ENCODE measurements around the gene PTTG1IP. TPM values are rescaled to one million over a fixed set of nuclear protein-coding genes. Genes with fewer than 3 reads are reported as not detected.

Gene PTTG1IP
- total and polyA plus RNA-seq, 3 experiments from 2014 or later = 48.2 to 69.8 (median 50.8) TPM

DNA sequence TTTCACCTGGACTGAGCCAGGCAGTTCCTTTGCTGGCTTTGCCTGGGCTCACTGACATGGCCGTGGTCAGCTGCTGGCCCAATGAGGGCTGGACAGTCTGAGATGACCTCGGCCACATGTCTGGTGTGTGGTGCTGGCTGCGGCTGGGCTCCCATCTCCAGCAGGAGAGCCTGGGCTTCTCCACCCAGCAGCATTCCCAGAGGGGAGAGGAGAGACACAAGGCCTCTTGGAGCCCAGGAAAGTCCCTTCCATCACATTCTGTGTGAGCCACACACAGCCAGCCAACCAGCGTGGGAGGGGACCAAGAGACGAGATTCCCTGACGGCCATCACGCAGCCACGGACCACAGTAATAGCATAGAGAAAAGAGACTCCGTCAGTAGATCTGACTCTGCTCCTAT lies 34.5 kb downstream of the PTTG1IP start:
- POLR2A ChIA-PET = no interaction called here
- Mint-ChIP-seq H3K4me1 (no peaks in the 10 kb centered on the region), H3K9me3 (no peaks in the 10 kb centered on the region), H3K27me3 (peaks cover 2 to 20% of the 10 kb centered on the region in 2 donors), H3K27ac (peak overlapping the region in 1 of 8 donors; percentile 66), H3K36me3 (no peaks in the 10 kb centered on the region), H3K4me3 (no peak overlapping the region)
- Histone ChIP-seq H3K9me3 (ENCODE audit: low read length) (no peaks in the 10 kb centered on the region), H3K4me1 (ENCODE audit: insufficient read depth, low read length) (no peaks in the 10 kb centered on the region), H3K27me3 (ENCODE audit: insufficient read depth, low read length, poor library complexity, severe bottlenecking) (no peaks in the 10 kb centered on the region), H3K27ac (ENCODE audit: low read depth, low read length) (no peak overlapping the region), H3K4me3 (ENCODE audit: low read length) (no peak overlapping the region), H3K36me3 (ENCODE audit: insufficient read depth, low read length) (no peaks in the 10 kb centered on the region)
- CTCF ChIA-PET = no interaction called here
- DNase-seq = no peak

GRCh38 chr21:44838039-44838895 lies 35.2 kb downstream of the PTTG1IP start:
- H3K4me1 Mint-ChIP-seq = no peaks in the 10 kb centered on the region

GRCh38 chr21:44837537-44837936 lies 36.0 kb downstream of the PTTG1IP start:
- DNase-seq = no peak
- H3K27me3 ChIP-seq (ENCODE audit: insufficient read depth, low read length, poor library complexity, severe bottlenecking) = no peaks in the 10 kb centered on the region
- H3K36me3 Mint-ChIP-seq = no peaks in the 10 kb centered on the region
- H3K9me3 ChIP-seq (ENCODE audit: low read length) = no peaks in the 10 kb centered on the region
- H3K4me1 ChIP-seq (ENCODE audit: insufficient read depth, low read length) = no peaks in the 10 kb centered on the region
- CTCF ChIA-PET = no interaction called here
- no peak overlapping the region for H3K4me3 ChIP-seq (ENCODE audit: low read length)
- H3K27ac Mint-ChIP-seq = no peak overlapping the region
- no peak overlapping the region for H3K4me3 Mint-ChIP-seq
- peaks cover 2 to 20% of the 10 kb centered on the region in 2 donors for H3K27me3 Mint-ChIP-seq
- no peaks in the 10 kb centered on the region for H3K36me3 ChIP-seq (ENCODE audit: insufficient read depth, low read length)
- H3K4me1 Mint-ChIP-seq = no peaks in the 10 kb centered on the region
- H3K9me3 Mint-ChIP-seq = no peaks in the 10 kb centered on the region
- POLR2A ChIA-PET = no interaction called here
- no peak overlapping the region for H3K27ac ChIP-seq (ENCODE audit: low read depth, low read length)

More at GRCh38 chr21:44838039-44838895, 35.2 kb downstream of the PTTG1IP start:
- H3K36me3 Mint-ChIP-seq = no peaks in the 10 kb centered on the region
- H3K4me1 ChIP-seq (ENCODE audit: insufficient read depth, low read length) = no peaks in the 10 kb centered on the region
- POLR2A ChIA-PET = no interaction called here
- H3K4me3 ChIP-seq (ENCODE audit: low read length) = no peak overlapping the region
- CTCF ChIA-PET = no interaction called here
- H3K36me3 ChIP-seq (ENCODE audit: insufficient read depth, low read length) = no peaks in the 10 kb centered on the region
- H3K4me3 Mint-ChIP-seq = no peak overlapping the region
- no peaks in the 10 kb centered on the region for H3K27me3 ChIP-seq (ENCODE audit: insufficient read depth, low read length, poor library complexity, severe bottlenecking)
- H3K27ac ChIP-seq (ENCODE audit: low read depth, low read length) = no peak overlapping the region
- H3K27me3 Mint-ChIP-seq = peaks cover 2 to 20% of the 10 kb centered on the region in 2 donors
- H3K9me3 ChIP-seq (ENCODE audit: low read length) = no peaks in the 10 kb centered on the region
- no peaks in the 10 kb centered on the region for H3K9me3 Mint-ChIP-seq
- DNase-seq = no peak
- H3K27ac Mint-ChIP-seq = no peak overlapping the region

DNA sequence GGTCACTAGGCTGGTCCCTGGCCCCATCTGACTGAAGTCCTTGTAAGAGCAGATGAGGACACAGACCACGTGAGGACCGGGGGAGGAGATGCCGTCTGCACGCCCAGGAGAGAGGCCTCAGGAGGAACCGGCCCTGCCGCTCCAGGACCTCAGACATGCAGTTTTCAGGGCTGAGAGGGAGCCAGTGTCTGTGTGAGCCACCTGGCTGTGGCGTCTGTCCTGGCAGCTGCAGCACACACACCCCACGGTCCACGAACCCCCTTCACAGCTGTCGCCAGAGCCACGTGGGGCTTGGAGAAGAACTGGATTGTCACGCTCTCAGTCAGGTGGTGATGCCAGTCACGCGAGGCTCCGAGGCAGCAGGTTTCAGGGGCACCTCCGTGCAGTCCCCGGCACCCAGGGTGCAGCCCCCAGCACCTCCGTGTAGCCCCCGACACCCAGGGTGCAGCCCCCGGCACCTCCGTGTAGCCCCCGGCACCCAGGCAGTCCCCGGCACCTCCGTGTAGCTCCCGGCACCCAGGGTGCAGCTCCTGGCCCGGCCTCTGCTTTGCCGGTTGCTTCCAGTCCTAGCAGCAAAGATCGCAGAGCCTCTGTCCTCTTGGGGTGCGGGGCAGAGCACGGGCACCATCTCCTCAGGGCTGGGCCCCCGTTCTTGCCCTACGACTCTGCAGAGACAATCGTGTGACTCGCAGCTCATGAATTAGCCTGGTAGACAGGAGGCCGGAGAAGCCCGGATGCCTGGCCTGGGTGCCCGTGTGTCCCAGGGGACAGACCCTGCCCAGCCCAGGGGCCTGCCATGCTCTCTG lies 36.6 kb downstream of the PTTG1IP start:
- ChIA-PET CTCF (no interaction called here), POLR2A (no interaction called here)
- Histone ChIP-seq H3K9me3 (ENCODE audit: low read length) (no peaks in the 10 kb centered on the region), H3K4me3 (ENCODE audit: low read length) (no peak overlapping the region), H3K36me3 (ENCODE audit: insufficient read depth, low read length) (no peaks in the 10 kb centered on the region), H3K4me1 (ENCODE audit: insufficient read depth, low read length) (no peaks in the 10 kb centered on the region), H3K27ac (ENCODE audit: low read depth, low read length) (no peak overlapping the region), H3K27me3 (ENCODE audit: insufficient read depth, low read length, poor library complexity, severe bottlenecking) (no peaks in the 10 kb centered on the region)
- H3K9me3 Mint-ChIP-seq = no peaks in the 10 kb centered on the region
- H3K27ac Mint-ChIP-seq = no peak overlapping the region
- no peaks in the 10 kb centered on the region for H3K4me1 Mint-ChIP-seq
- no peak for DNase-seq
- H3K36me3 Mint-ChIP-seq = no peaks in the 10 kb centered on the region
- H3K4me3 Mint-ChIP-seq = no peak overlapping the region
- H3K27me3 Mint-ChIP-seq = peaks cover under 1 to 16% of the 10 kb centered on the region in 2 donors

GRCh38 chr21:44836349-44836665 lies 37.2 kb downstream of the PTTG1IP start:
- Histone ChIP-seq H3K36me3 (ENCODE audit: insufficient read depth, low read length) (no peaks in the 10 kb centered on the region), H3K4me1 (ENCODE audit: insufficient read depth, low read length) (no peaks in the 10 kb centered on the region), H3K27me3 (ENCODE audit: insufficient read depth, low read length, poor library complexity, severe bottlenecking) (no peaks in the 10 kb centered on the region), H3K9me3 (ENCODE audit: low read length) (no peaks in the 10 kb centered on the region), H3K4me3 (ENCODE audit: low read length) (no peak overlapping the region), H3K27ac (ENCODE audit: low read depth, low read length) (no peak overlapping the region)
- H3K27me3 Mint-ChIP-seq = peaks cover 0 to 12% of the 10 kb centered on the region in 2 donors
- H3K4me3 Mint-ChIP-seq = no peak overlapping the region
- ChIA-PET POLR2A (no interaction called here), CTCF (no interaction called here)
- H3K27ac Mint-ChIP-seq = no peak overlapping the region
- H3K9me3 Mint-ChIP-seq = no peaks in the 10 kb centered on the region
- no peak for DNase-seq
- H3K36me3 Mint-ChIP-seq = no peaks in the 10 kb centered on the region
- H3K4me1 Mint-ChIP-seq = peaks cover 0 to 2% (median 2%) of the 10 kb centered on the region in 3 donors

DNA sequence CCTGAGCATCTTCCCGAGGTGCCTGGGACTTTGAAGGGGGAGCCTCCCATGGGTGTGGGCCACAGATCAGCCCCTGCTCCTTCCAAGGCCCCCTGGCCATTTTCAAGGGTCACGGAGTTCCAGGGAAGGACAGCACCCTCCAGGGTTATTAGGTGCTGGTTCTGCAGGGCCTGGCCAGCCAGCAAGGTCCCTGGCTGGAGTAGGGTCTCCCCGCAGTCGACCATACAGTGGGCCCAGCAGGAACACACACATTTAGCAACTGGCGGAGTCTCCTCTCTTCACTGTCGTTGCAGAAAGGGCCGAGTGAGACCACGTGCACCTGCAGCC lies 37.9 kb downstream of the PTTG1IP start:
- H3K27me3 Mint-ChIP-seq = peaks cover 0 to 7% of the 10 kb centered on the region in 2 donors
- POLR2A ChIA-PET = no interaction called here

DNA sequence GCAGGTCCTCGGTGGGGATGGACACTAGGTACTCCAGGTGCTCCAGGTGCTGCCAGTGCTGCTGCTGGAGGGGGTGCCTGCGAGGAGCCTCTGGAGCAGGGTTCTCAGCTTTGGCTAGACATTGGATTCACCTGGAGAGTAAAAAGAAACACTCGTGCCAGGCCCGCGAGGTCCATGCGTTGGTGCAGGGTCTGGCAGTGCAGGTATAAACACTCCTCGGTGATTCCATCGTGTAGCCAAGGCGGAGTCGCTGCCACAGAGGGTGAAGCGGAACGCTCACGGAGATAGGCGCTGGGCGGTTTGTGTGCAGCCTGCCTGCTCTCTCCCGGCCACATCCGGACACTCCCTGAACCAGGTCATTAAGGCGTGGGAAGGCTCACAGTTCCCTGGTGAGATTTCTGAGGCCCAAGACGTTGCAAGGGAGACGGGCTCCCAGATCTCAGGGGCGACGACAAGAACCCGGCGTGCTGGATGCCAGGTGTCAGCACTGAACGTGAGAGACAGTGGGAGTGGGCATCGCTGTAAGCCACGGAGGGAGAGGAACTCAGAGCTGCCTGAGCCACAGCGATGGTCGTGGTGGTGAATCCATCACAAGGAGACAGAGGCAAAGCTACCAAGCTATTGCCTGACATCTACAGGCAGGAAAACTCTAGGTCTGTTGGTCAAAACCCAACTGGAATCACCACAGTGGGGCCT lies 38.4 kb downstream of the PTTG1IP start:
- no peak overlapping the region for H3K4me3 Mint-ChIP-seq
- DNase-seq = no peak
- no peak overlapping the region for H3K27ac ChIP-seq (ENCODE audit: low read depth, low read length)

More for the DNA sequence above, 37.9 kb downstream of the PTTG1IP start:
- Histone ChIP-seq H3K27ac (ENCODE audit: low read depth, low read length) (no peak overlapping the region), H3K36me3 (ENCODE audit: insufficient read depth, low read length) (no peaks in the 10 kb centered on the region), H3K4me1 (ENCODE audit: insufficient read depth, low read length) (no peaks in the 10 kb centered on the region), H3K27me3 (ENCODE audit: insufficient read depth, low read length, poor library complexity, severe bottlenecking) (no peaks in the 10 kb centered on the region), H3K9me3 (ENCODE audit: low read length) (no peaks in the 10 kb centered on the region), H3K4me3 (ENCODE audit: low read length) (no peak overlapping the region)
- Mint-ChIP-seq H3K4me3 (no peak overlapping the region), H3K27ac (no peak overlapping the region), H3K9me3 (no peaks in the 10 kb centered on the region), H3K36me3 (no peaks in the 10 kb centered on the region), H3K4me1 (peaks cover 0 to 6% (median 6%) of the 10 kb centered on the region in 3 donors)
- CTCF ChIA-PET = no interaction called here
- DNase-seq = no peak

More for the DNA sequence above, 38.4 kb downstream of the PTTG1IP start:
- no peaks in the 10 kb centered on the region for H3K9me3 Mint-ChIP-seq
- ChIA-PET CTCF (no interaction called here), POLR2A (interaction anchor here (0.6 kb wide), 1 partner anchor 58 kb away, joined by 4 read pairs; no protein-coding TSS in a partner anchor)
- no peaks in the 10 kb centered on the region for H3K36me3 Mint-ChIP-seq
- H3K4me1 Mint-ChIP-seq = peaks cover 0 to 6% (median 6%) of the 10 kb centered on the region in 3 donors
- H3K27me3 Mint-ChIP-seq = peaks cover 0 to 3% of the 10 kb centered on the region in 2 donors
- Histone ChIP-seq H3K36me3 (ENCODE audit: insufficient read depth, low read length) (no peaks in the 10 kb centered on the region), H3K4me3 (ENCODE audit: low read length) (no peak overlapping the region), H3K9me3 (ENCODE audit: low read length) (no peaks in the 10 kb centered on the region), H3K27me3 (ENCODE audit: insufficient read depth, low read length, poor library complexity, severe bottlenecking) (no peaks in the 10 kb centered on the region), H3K4me1 (ENCODE audit: insufficient read depth, low read length) (no peaks in the 10 kb centered on the region)
- no peak overlapping the region for H3K27ac Mint-ChIP-seq

All from CD8-positive, alpha-beta memory T cell (primary cell).